UCSD-AML1 (cell line): ENCODE results near the gene PLA2G4A.
A peak's percentile ranks its signal among the peaks of the same experiment; 100 is the strongest.

Experiments
- DNase-seq: peaks from one replicate; lab custom pipeline; 2025; ENCODE audit not compliant: unreplicated experiment; lab: John Stamatoyannopoulos, UW

PLA2G4A gene

DNA sequence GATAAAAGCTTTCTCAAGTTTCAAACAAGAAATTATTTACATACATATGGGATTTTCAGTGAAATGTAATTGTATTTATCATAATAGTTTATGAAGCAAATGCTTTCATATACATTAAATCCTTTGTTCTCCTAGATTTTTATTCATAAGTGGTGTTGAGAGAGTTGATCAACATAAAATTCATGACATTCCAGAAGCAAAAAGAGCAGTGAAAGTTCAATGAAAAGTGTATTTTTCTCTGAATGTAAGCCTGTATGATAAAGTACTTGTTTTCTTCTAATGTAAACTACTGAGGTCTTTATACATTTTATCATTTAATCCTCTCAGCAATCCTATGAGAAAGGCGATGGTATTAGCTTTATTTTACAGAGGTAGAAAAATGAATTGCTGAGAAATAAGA, 146.5 kb downstream of the PLA2G4A start:
- DNase-seq = no peak

DNA sequence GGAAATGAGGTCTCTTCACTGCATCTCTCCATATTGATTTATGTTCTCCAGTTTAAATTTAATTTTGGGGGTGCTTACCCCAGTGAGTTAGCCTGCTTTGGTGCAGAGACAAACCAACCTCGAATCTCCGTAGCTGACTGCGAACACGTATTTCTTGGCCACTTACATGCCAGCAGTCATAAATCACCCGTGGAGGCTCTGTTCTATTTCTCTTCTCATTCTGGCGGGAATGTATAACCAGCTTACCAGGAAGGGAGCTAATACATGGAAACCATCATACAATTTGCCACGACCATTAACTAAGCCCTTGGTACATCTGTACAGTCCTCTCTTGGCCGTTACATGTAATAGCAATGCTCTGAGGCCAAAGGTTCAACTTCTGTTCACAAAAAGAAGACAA, 148.0 kb downstream of the PLA2G4A start:
- no peak for DNase-seq

DNA sequence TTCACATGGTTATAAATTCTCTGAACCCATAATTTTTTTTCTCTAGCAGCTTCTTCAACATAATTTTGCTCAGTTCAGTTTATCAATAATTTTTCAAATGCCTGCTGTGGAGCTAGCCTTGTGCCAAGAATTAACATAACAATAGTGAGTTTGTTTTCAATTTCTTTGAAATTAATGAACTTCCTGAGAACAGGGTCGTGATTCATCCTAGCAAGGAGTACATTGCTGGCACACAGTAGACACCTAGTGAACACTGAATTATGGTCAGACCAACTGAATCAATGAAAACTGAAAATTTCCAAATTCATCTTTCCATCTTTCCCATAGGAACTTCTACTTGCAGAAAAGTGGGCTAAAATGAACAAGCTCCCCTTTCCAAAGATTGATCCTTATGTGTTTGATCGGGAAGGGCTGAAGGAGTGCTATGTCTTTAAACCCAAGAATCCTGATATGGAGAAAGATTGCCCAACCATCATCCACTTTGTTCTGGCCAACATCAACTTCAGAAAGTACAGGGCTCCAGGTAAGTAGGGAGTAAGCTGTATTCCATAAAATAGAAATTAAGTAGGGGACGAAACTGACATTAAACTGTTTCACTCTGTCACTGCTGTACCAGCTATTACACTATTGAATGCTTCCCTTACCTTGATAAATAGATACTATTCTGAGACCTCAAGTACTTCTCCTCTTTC, 148.7 kb downstream of the PLA2G4A start:
- DNase-seq = no peak

DNA sequence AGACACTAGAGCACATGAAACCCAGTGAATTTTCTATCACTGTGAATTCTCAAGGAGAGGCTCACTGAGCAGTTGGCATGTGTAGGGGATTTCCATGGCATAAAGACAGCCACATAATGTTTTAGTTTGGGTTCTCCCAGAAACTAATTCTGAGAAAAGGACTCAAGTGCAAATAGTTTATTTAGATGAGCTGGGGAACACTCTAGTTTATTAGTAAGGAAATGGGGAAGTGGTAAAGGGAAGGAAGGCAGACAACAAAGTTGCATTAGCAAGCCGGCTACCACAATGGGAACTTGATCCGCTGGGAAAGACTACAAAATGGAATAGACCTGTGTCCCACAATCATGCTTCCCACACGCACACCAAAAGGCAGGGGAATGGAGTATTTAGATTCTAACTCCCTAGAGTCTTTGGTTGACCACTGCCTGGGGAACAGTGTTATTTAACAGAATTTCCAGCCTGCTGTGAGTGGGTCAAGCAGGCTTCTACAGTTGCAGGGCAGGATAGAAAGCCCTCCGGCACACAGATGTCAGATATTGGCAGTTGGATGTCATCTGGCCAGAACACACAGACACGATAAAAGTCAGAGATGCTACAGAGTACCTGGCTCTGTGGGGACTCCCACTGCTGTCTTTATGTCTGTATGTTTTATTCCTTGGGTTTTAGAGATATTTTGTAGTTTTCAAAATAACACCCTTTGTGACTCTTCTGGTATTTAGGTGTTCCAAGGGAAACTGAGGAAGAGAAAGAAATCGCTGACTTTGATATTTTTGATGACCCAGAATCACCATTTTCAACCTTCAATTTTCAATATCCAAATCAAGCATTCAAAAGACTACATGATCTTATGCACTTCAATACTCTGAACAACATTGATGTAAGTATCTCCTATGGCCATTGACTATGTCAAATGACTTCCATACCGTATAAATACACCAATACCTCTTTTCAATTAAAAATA, 150.1 kb downstream of the PLA2G4A start:
- peak; percentile 24 for DNase-seq

DNA sequence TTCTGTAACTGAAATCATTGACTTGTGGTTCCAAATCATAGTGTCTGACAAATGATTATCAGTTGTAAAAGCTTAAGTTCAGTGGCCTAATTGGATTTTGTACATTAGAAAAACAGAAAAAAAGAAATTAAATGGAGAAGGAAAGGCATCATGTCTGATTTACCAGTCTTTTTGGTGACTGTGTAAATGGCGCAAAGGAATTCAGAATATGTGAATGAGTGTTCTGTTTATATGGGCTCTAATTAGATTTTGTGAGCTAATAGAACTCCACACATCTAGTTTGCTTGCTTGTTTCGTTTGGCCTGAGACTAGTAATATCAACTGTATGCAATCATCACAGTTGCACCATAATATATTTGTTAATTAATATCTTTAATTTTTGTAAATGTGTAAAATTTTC, 151.7 kb downstream of the PLA2G4A start:
- DNase-seq = no peak

DNA sequence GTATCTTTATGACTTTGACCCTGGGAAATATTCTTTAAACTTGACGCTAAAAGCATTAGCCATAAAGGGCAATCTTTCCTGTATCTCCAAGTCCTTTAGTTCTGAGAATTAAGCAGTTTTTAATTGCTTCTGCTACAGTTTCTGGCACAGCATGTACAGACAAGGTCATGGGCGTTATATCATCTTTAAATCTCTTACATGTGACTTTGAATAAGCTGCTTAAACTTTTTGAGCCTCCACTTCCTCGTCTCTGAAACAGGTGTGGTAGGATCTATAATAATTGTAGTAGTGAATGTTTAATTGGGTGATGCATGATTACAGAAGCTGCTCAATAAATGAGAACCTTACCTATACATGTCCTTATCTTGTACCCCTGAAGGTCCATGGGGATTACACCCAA, 153.4 kb downstream of the PLA2G4A start:
- no peak for DNase-seq

DNA sequence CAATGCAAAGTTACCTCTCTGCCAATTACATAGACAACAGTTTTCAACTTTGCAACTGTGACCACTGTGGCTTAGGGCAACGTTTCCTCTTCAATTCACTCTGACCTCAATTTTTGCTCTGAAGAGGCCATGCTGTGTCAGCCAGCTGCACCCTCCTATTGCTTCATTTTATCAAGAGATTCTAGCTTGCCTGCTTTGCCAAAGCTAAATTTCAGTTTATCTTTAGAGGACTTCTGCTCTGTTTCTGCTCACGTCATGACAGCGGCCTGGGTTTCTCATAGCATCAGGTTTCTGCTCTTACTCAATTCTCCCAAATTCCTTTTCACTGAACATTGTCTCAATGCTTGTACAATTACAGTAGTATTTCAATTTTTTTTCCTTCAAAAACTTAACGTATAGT, 154.6 kb downstream of the PLA2G4A start:
- no peak for DNase-seq

DNA sequence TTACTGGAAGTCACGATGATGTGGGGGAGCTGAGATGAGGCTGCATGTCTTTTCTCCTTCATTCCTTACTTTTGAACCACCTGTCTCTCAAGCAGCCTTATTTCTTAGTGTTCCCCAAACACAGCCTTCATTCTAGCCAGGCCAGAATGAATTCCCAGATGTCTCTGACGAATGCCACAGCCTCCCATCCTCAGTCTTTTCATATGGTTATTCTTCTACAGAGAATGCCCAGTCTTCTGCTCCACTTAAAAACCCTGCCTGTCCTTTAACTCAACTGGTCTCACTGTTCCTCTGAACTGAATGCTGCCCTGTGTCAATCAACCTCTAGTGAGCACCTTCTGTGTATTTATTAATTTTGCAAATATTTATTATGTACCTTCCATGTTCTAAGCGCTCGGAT, 156.2 kb downstream of the PLA2G4A start:
- no peak for DNase-seq

DNA sequence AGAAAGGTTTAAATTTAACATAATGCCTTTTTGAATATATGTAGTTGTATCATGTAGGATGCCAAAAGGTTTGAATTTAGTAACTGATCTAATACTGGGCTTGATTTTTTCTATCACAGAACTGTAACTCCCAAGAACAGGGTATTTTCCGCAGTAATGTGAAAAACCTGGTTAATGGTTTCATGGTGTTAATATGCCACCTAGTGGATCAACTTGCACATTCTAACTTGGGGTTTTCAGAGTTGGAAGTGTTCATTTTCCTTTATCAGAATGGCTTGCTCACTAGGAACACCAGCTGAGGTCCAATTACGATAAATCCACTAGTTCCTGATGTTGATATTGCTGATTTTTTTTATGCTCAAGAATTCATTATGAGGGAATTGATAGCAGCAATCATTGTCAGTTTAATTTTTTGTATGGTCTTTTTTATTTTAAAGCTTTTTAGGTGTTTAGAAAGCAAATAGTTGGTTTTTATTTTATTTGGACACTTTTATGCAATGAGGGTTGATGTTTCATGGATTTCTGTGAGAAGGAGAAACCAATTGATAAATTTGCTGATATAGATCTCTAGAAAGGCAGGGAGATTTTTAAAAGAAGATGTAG, 157.2 kb downstream of the PLA2G4A start:
- no peak for DNase-seq

DNA sequence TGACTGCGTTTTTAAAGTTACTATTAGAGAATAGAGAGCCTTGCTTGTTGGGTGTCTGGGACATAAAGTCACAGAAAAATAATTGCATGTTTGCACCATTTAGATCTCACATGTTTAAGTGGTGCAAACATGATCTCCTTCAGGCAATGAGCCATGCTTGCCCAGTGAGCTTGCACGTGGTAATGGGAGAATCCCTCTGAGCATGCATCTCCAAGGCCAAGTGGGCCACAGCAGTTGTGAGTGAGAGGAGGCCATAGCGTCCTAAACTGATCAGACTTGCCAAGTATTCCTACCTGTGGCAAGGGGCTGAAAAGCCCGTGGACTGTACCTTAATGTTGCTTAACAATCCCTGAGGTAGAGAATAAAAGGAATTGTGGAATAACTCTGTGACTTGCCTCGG, 158.3 kb downstream of the PLA2G4A start:
- no peak for DNase-seq

DNA sequence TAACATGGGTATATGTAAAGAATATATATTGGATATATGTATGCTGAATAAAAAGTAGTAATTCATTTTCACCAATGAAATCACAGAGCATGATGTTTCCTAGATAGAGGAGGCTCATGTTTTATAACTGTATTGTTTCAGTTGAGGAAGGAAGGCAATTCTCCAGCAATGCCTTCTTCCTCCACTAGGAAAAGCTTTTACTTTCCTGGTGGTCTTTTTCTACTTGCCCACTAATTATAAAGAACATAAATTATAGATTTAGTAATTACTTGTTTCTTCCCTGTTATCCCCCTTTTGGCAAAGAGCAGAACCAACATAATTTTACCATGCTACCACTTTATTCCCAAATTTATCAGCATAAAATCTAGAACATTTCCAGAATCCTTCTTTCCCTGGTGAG, 159.0 kb downstream of the PLA2G4A start:
- DNase-seq = no peak

DNA sequence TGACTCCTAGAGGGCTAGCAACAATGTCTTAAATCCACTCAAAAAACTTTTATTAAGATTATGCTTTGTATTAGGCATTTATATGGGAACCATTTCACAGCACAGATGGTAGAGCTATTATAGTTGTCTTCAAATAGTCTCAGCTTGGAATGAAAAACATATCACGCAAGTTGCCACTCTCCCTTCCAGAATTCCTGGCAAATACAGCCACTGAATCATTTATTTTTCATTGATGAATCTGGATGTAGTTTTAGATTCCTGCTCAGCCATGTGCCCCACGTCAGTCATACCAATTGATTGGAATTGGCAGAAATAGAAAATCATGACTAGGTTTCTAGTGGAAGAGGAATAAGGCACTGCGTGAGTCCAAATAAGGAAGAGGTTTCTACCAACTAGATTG, 165.2 kb downstream of the PLA2G4A start:
- no peak for DNase-seq

DNA sequence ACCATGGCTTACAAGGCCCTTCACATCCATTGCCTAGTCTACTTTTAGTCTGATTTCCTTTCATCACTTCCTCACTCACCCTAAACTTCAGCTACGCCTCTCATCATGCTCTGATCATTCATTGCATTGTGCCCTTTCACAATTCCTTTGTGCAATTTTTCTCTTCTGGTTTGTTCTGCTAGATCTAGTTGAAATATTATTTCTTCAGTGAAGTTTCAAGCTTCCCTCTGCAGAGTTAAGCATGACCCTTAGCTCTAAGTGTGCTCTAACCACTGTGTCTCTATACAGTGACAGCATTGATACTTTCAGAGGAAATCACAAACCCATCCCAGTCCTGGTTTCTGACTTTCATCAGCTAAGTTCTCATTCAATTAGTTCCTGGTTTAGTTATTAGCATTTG, 166.1 kb downstream of the PLA2G4A start:
- no peak for DNase-seq

DNA sequence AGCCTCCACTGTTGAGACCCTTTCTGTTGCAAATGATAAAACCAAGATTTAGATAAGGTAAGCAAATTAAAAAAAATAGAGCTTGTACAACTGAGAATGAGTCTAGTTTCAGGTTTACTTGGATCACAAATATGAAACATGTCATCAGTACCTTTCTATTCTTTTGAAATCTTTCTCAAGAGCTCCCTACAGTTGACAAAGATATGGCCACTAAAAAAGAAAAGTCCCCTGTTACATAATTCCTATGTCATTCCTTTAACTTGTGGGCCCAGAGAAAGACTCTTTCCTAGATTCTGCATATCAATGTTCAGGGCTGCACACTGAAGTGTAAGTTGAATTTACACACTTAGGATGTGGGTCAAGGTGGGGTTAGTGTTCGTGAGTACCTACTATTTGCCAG, 168.1 kb downstream of the PLA2G4A start:
- DNase-seq = no peak

DNA sequence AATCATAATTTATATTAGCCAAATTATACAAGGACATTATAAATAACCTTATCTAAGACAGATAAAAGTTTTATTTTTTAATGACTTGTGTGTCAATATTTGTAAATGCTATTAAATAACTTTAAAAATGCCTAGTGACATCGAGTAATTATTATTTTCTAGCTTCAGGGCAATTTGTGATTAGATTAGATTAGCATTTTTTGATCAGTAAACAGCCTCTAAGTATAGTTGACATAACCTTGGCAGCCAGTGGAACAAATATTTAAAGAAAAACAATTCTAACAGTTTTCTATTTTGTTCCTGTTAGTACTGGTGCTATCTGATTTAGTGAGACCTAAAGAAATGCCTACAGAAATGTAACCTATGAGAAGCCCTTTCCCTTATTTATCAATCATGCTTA, 169.1 kb downstream of the PLA2G4A start:
- DNase-seq = no peak

DNA sequence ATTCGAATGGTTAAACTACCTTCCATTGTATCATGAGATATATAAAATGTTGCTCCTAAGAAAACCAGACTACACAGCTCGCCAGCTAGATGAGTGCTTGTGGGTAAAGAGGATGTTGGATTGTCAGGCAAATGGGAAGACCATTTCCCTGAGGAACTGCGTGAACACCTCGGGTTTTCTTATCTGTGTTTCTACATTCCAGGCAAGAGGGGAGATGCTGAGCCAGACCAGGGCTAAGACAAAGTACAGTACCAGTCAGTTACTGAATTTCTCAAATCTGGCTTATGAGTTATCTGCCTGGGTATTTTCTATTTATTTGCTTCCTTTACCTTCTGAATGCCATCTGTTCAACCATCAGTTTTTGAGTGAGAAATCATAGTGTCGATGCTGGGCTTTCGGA, 170.8 kb downstream of the PLA2G4A start:
- no peak for DNase-seq

DNA sequence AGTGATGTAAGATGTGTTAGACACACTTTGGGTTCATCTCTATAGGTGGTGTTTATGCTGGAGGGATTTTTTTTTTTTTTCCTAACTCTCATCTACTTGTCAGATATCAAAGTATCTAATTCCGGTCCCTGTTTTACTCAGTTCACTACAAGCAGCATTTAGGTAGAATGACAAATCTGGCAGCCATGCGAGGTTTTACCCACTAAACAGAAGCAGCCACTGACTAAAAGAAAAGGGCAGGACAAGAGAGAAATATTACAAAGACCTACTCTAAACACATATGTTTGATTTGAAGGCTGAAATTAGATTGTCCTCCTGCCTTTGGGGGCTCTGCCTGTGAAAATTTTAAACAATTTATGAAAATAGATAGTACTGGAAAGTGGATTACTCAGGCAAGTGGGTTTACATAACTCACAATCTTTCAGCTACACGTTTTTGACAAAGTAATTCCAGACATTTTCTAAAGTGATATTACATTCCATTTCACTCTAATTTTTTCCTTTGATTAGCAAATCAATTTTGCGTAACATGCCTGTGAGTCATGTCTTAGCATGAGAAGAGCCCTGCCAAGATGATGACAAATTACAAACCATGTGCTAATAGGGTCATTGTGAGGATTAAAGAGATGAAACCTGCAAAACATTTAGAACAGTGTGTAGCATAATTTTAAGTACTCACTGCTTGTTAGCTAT, 172.6 kb downstream of the PLA2G4A start:
- DNase-seq = no peak

DNA sequence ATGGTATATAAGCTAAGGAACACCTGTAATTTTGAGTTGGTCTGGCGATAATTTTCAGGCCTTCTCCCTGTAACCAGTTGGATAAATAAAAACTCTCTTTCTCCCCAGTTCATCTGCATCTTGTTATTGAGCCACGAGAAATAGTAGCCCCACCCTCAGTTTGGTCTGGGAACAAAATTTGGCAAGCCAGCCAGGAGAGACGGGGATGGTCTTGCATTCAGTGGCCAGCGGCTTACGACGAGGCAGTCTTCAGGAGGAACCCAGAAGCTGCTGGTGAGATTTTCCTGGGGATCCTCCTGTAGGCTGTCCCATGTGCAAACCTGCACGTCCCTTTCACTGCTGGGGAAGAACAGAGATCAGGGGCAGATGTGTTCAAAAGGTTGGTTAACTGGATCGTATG, 174.6 kb downstream of the PLA2G4A start:
- DNase-seq = no peak

DNA sequence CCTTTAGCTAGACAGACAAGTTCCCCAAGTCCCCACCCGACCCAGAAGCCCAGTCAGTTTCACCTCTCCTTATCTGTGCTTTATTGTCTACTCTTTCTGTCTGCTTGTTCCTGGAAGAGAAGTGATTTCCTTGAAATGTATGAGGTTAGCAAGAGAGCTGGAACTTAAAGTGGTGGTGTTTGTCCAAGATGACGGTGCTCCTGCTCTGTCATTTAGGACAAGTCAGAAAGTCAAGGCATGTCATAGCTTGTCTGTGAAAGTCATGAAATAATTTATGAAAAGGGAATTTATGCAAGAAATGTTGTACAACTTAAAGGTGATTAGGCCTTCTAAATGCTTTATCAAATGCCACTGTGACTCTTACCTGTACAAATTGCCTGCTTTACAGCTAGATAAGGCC, 178.1 kb downstream of the PLA2G4A start:
- DNase-seq = no peak

DNA sequence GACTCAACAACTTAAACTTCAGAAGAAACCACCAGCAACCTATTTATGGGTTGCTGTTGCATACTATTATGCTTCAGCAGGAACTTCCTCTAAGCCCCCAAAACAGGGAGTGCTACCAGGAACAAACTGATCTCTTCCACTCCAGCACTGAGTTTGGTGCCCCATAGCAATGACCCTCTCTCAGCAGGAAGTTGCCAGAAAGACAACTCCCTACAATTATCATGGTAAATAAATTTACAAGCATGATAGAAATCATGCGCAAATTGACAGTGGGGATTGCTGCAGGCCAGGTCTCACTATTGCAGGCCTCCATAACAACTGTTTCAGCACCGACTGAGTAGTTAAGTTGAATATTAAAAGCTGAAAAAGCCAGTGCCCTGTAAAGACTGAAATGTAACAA, 180.6 kb downstream of the PLA2G4A start:
- peak; percentile 7 for DNase-seq

DNA sequence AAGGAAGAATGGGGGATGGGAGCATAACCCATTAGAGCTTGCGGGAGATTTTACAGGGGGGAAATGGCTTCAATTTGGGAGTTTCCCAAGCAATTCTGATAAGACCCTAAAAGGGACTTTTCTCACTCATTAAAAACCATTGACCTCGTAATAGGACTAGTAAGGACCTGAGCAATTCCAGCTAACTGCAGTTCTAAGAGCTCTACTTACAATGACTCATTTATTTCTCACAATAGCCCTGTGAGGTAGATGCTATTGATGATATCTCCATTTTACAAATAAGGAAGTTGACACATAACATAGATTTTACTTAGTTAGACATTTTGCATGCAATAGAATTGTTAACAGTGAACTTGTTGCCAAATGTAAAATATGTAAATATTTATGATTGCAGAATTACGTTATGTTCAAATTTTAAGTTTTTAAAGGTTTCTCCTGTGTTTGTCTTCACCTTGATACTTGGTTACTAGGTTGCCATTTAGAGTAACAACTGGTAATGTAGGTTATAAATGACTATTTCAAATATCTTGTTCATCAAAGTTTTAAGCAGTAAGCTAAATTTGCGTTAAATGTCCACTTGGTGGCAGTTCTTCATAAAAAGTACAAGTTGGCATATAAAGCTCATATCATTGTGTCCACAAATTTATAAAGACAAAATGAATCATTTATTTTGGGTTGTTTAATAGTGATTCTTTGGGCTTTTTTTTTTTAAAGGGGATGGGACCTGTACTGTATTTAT, 182.0 kb downstream of the PLA2G4A start:
- no peak for DNase-seq
